K562 (cell line): Measurements from ENCODE around the gene ZFYVE28. TPM values are rescaled to one million over a fixed set of nuclear protein-coding genes. Genes with fewer than 3 reads are reported as not detected.

Experiments
- BRD4 ChIP-seq: fragments of 200-600 bp; sonication (generic); IDR thresholded peaks from 2 replicates; pipeline ENCODE4 v1.6.1; 2017; ENCODE audit warnings: inconsistent platforms
- CBFA2T3 ChIP-seq: fragments of 450-650 bp; IDR thresholded peaks from 2 replicates; pipeline ENCODE4 v1.6.1; 2017
- DNMT1 ChIP-seq: fragments of 450-650 bp; IDR thresholded peaks from 2 replicates; pipeline ENCODE4 v1.6.1; 2016; ENCODE audit warnings: antibody characterized with exemption, mild to moderate bottlenecking
- HDGF ChIP-seq: fragments of 450-650 bp; IDR thresholded peaks from 2 replicates; pipeline ENCODE4 v1.6.1; 2016
- ILK ChIP-seq: fragments of 450-650 bp; IDR thresholded peaks from 2 replicates; pipeline ENCODE4 v1.6.1; 2016; ENCODE audit warnings: missing genetic modification characterization, low read depth, mild to moderate bottlenecking, missing compliant biosample characterization, moderate library complexity, borderline replicate concordance
- KAT8 ChIP-seq: fragments of 450-650 bp; IDR thresholded peaks from 2 replicates; pipeline ENCODE4 v1.6.1; 2016; ENCODE audit warnings: low read depth, mild to moderate bottlenecking
- RBM25 ChIP-seq: fragments of 200-400 bp; formaldehyde crosslinking; IDR thresholded peaks from 2 replicates; pipeline ENCODE4 v1.6.1; 2018; ENCODE audit warnings: low read length, low read depth, moderate library complexity; ENCODE audit not compliant: severe bottlenecking
- STAG1 ChIP-seq: sonication (generic); formaldehyde crosslinking; IDR thresholded peaks from 2 replicates; pipeline ENCODE4 v1.5.0; 2020; ENCODE audit warnings: missing genetic modification reagents, borderline replicate concordance
- SUPT5H ChIP-seq: fragments of 450-650 bp; IDR thresholded peaks from 2 replicates; pipeline ENCODE4 v1.6.1; 2016
- TEAD4 ChIP-seq, 2 experiments: sonication (generic) in 1 of 2; formaldehyde crosslinking in 1 of 2; IDR thresholded peaks; 2 replicates each; pipeline versions ENCODE4 v1.6.1 to v1.8.0; 2012 to 2022; ENCODE audit warnings: borderline replicate concordance in 1 of 2, inconsistent platforms in 1 of 2, low read length in 1 of 2, mild to moderate bottlenecking in 1 of 2, missing genetic modification reagents in 1 of 2
- TRIM24 ChIP-seq, 2 experiments: fragments of 450-650 bp; IDR thresholded peaks; 2 replicates each; pipeline ENCODE4 v1.6.1; 2016
- U2AF2 ChIP-seq: fragments of 200-400 bp; formaldehyde crosslinking; optimal IDR thresholded peaks from 2 replicates; pipeline ENCODE3; 2017; ENCODE audit warnings: low read depth, mild to moderate bottlenecking, low read length
- ZBTB7A ChIP-seq: IDR thresholded peaks from 2 replicates; pipeline ENCODE4 v1.6.1; 2011; ENCODE audit warnings: low read depth, mild to moderate bottlenecking, low read length, moderate library complexity, borderline replicate concordance; ENCODE audit not compliant: control insufficient read depth
- ZC3H4 ChIP-seq: sonication (generic); formaldehyde crosslinking; IDR thresholded peaks from 2 replicates; pipeline ENCODE4 v1.9.0; 2021; ENCODE audit warnings: missing genetic modification reagents, borderline replicate concordance
- polyA plus RNA-seq, 8 experiments: library from polyadenylated mRNA; depleted of rRNA in 4 of 8; stranded (reverse) in 5 of 8; unstranded in 3 of 8; fragments of >200 nt; fragmentation: Nextera tagmentation in 2 of 8; fragmentation: Illumina TruSeq in 1 of 8; extraction: Ambion mirVana in 2 of 8; extraction: Trizol in 1 of 8; gene quantifications; 2 replicates each; pipeline versions ENCODE4 v1.2.1 to v1.2.3, GENCODE V29; 2011 to 2014; ENCODE audit warnings: inconsistent platforms in 1 of 8, missing spikeins in 1 of 8
- total RNA-seq, 7 experiments: library from RNA; depleted of rRNA in 6 of 7; stranded (reverse); fragments of >200 nt in 6 of 7; fragmentation: Illumina TruSeq in 2 of 7; extraction: Trizol in 2 of 7; gene quantifications; 2 replicates each; pipeline versions ENCODE4 v1.2.1 to v1.2.3, GENCODE V29; 2011 to 2021; ENCODE audit warnings: low replicate concordance in 1 of 7
- TF ChIP-seq, protein P1 (sequence below): fragments of 450-650 bp; IDR thresholded peaks from 2 replicates; pipeline ENCODE4 v1.6.1; 2017; ENCODE audit warnings: antibody characterized with exemption, mild to moderate bottlenecking
- TF ChIP-seq, protein P2 (sequence below): fragments of 250-450 bp; sonication (Bioruptor Pico); IDR thresholded peaks from 2 replicates; pipeline ENCODE4 v1.8.0; 2022; ENCODE audit warnings: inconsistent platforms
- TF ChIP-seq, protein P3 (sequence below): IDR thresholded peaks from 2 replicates; pipeline ENCODE4 v1.6.1; 2012; ENCODE audit warnings: low read depth, low read length, improper control_type of control experiment, borderline replicate concordance
- TF ChIP-seq, protein P4 (sequence below): fragments of 200-800 bp; sonication (Bioruptor generic); IDR thresholded peaks from 2 replicates; pipeline ENCODE4 v1.6.1; 2017; ENCODE audit warnings: missing genetic modification characterization, missing compliant biosample characterization

ZFYVE28 gene
- total and polyA plus RNA-seq, 9 of the 15 experiments (the other 6 are each of a cell fraction or from before 2014, with no cell fraction given): 1.3 to 24.8 (median 8.9) TPM

DNA sequence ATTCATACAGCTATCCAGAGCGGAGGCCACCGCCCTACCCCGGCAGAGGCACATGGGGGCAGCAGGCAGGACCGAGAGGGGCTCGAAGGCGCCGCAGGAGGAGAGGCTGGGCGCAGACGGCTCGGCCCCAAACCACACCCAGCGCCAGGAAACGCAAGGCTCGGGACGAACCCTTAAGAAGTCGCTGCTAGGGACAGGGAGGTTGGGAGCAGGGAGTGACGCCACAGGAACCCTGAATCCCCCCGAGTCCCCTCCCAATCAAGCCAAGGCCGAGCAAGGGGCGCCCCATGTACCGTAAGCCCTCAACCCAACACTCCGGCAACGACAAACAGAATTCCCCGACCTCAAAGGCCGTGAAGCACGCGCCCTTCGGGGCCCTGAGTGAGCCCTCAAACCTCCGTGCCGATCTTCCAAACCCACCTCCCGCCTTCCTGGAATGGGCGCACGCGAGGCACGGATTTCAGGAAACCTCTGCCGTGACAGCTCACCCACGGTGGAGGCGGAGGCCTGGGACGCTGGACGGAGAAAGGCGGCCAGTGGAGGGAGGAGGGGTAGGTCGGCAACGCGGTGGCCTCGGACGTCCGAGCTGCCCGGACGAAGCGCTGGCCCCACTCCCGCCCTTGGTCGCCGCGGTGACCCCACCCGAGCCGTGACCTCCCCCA is 1.8 kb downstream of the ZFYVE28 start (continued):
- TF ChIP-seq, protein P1, sequence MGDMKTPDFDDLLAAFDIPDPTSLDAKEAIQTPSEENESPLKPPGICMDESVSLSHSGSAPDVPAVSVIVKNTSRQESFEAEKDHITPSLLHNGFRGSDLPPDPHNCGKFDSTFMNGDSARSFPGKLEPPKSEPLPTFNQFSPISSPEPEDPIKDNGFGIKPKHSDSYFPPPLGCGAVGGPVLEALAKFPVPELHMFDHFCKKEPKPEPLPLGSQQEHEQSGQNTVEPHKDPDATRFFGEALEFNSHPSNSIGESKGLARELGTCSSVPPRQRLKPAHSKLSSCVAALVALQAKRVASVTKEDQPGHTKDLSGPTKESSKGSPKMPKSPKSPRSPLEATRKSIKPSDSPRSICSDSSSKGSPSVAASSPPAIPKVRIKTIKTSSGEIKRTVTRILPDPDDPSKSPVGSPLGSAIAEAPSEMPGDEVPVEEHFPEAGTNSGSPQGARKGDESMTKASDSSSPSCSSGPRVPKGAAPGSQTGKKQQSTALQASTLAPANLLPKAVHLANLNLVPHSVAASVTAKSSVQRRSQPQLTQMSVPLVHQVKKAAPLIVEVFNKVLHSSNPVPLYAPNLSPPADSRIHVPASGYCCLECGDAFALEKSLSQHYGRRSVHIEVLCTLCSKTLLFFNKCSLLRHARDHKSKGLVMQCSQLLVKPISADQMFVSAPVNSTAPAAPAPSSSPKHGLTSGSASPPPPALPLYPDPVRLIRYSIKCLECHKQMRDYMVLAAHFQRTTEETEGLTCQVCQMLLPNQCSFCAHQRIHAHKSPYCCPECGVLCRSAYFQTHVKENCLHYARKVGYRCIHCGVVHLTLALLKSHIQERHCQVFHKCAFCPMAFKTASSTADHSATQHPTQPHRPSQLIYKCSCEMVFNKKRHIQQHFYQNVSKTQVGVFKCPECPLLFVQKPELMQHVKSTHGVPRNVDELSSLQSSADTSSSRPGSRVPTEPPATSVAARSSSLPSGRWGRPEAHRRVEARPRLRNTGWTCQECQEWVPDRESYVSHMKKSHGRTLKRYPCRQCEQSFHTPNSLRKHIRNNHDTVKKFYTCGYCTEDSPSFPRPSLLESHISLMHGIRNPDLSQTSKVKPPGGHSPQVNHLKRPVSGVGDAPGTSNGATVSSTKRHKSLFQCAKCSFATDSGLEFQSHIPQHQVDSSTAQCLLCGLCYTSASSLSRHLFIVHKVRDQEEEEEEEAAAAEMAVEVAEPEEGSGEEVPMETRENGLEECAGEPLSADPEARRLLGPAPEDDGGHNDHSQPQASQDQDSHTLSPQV: peak; percentile 86
- TF ChIP-seq, protein P2, sequence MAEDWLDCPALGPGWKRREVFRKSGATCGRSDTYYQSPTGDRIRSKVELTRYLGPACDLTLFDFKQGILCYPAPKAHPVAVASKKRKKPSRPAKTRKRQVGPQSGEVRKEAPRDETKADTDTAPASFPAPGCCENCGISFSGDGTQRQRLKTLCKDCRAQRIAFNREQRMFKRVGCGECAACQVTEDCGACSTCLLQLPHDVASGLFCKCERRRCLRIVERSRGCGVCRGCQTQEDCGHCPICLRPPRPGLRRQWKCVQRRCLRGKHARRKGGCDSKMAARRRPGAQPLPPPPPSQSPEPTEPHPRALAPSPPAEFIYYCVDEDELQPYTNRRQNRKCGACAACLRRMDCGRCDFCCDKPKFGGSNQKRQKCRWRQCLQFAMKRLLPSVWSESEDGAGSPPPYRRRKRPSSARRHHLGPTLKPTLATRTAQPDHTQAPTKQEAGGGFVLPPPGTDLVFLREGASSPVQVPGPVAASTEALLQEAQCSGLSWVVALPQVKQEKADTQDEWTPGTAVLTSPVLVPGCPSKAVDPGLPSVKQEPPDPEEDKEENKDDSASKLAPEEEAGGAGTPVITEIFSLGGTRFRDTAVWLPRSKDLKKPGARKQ (CRISPR knock-in tag): no peak
- TF ChIP-seq, protein P3, sequence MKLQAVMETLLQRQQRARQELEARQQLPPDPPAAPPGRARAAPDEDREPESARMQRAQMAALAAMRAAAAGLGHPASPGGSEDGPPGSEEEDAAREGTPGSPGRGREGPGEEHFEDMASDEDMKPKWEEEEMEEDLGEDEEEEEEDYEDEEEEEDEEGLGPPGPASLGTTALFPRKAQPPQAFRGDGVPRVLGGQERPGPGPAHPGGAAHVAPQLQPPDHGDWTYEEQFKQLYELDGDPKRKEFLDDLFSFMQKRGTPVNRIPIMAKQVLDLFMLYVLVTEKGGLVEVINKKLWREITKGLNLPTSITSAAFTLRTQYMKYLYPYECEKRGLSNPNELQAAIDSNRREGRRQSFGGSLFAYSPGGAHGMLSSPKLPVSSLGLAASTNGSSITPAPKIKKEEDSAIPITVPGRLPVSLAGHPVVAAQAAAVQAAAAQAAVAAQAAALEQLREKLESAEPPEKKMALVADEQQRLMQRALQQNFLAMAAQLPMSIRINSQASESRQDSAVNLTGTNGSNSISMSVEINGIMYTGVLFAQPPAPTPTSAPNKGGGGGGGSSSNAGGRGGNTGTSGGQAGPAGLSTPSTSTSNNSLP: no peak
- TF ChIP-seq U2AF2 (no peak), TRIM24 (IDR thresholded peaks at IDR 0.05) (0 out of 4 replicates have a peak, but pooled peaks of 1 of the 2 experiments have one; percentile 7), DNMT1 (no peak), CBFA2T3 (no peak), TEAD4 (IDR thresholded peaks at IDR 0.05; ENCODE audit: low read length) (no peak), TEAD4 (CRISPR knock-in tag; IDR thresholded peaks at IDR 0.05; ENCODE audit: borderline replicate concordance) (peak; percentile 63; the same call in 1 of the 2 replicates), HDGF (peak; percentile 56; the same call in 1 of the 2 replicates), ZC3H4 (CRISPR knock-in tag) (no peak), ILK (tag) (no peak), SUPT5H (no peak; the same call in 1 of the 2 replicates), STAG1 (CRISPR knock-in tag) (0 out of 2 replicates have a peak, but pooled peaks have one; percentile 43), BRD4 (no peak), KAT8 (no peak), RBM25 (no peak), ZBTB7A (peak; percentile 76; the same call in 1 of the 2 replicates)
- TF ChIP-seq, protein P4, sequence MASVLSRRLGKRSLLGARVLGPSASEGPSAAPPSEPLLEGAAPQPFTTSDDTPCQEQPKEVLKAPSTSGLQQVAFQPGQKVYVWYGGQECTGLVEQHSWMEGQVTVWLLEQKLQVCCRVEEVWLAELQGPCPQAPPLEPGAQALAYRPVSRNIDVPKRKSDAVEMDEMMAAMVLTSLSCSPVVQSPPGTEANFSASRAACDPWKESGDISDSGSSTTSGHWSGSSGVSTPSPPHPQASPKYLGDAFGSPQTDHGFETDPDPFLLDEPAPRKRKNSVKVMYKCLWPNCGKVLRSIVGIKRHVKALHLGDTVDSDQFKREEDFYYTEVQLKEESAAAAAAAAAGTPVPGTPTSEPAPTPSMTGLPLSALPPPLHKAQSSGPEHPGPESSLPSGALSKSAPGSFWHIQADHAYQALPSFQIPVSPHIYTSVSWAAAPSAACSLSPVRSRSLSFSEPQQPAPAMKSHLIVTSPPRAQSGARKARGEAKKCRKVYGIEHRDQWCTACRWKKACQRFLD: no peak
